Activated CD4-positive, CD25-positive, alpha-beta regulatory T cell treated with anti-CD3 and anti-CD28 coated beads, Interleukin-2, amount 50 U/mL, for 24 hours (primary cell): ENCODE results near the gene FAM156A.
A peak's percentile ranks its signal among the peaks of the same experiment; 100 is the strongest.
"Not testable (repeated sequence)": the region's sequence is repeated elsewhere in the genome, so short reads cannot be mapped to it uniquely, and the experiment has no call there.

Experiments used
- ATAC-seq, 2 donors: fragments of 150-1000 bp; cut with Tn5 transposase; one replicate each; pipeline ENCODE4 v1.10.0; 2021; ENCODE audit warnings: mild to moderate bottlenecking in 1 of 2, moderate library complexity in 1 of 2

FAM156A gene

GRCh38 chrX:52966993-52967738 is 8.8 kb upstream of the FAM156A start:
- not testable (repeated sequence) for ATAC-seq

- ATAC-seq, result peak; percentile 17 to 18
Measured at GRCh38 chrX:52958961-52959360, 643 bp upstream of the FAM156A start.

GRCh38 chrX:52949884-52950283 is 8.4 kb downstream of the FAM156A start:
- ATAC-seq, result not testable (repeated sequence)

- not testable (repeated sequence) for ATAC-seq
Measured at GRCh38 chrX:52949325-52949724, 9.0 kb downstream of the FAM156A start.

- not testable (repeated sequence) for ATAC-seq
Measured at GRCh38 chrX:52948265-52948664, 10.1 kb downstream of the FAM156A start.

- ATAC-seq, result not testable (repeated sequence)
Measured at GRCh38 chrX:52947501-52947900, 10.8 kb downstream of the FAM156A start.

GRCh38 chrX:52945838-52946494 is 12.4 kb downstream of the FAM156A start:
- not testable (repeated sequence) for ATAC-seq

- ATAC-seq, result not testable (repeated sequence)
Measured at GRCh38 chrX:52941728-52942127, 16.6 kb downstream of the FAM156A start.

- peak; percentile 38 to 69 for ATAC-seq
Measured at GRCh38 chrX:52940704-52941103, 17.6 kb downstream of the FAM156A start.

GRCh38 chrX:52935470-52935784 is 22.9 kb downstream of the FAM156A start:
- peak in 1 of 2 donors; percentile 4 for ATAC-seq

- ATAC-seq, result peak; percentile 94 to 95
Measured at GRCh38 chrX:52934704-52935469, 23.4 kb downstream of the FAM156A start.

- peak; percentile 3 to 7 for ATAC-seq
Measured at GRCh38 chrX:52933976-52934703, 24.2 kb downstream of the FAM156A start.

GRCh38 chrX:52933213-52933612 is 25.1 kb downstream of the FAM156A start:
- no peak for ATAC-seq

GRCh38 chrX:52930214-52930613 is 28.1 kb downstream of the FAM156A start:
- ATAC-seq, result not testable (repeated sequence)

- no peak for ATAC-seq
Measured at GRCh38 chrX:52923781-52924241, 34.5 kb downstream of the FAM156A start.

- peak; percentile 53 to 67 for ATAC-seq
Measured at GRCh38 chrX:52914704-52915103, 43.6 kb downstream of the FAM156A start.

GRCh38 chrX:52913681-52914080 is 44.6 kb downstream of the FAM156A start:
- not testable (repeated sequence) for ATAC-seq

- ATAC-seq, result not testable (repeated sequence)
Measured at GRCh38 chrX:52909313-52909969, 48.9 kb downstream of the FAM156A start.

- not testable (repeated sequence) for ATAC-seq
Measured at GRCh38 chrX:52907900-52908299, 50.4 kb downstream of the FAM156A start.

GRCh38 chrX:52907137-52907536 is 51.2 kb downstream of the FAM156A start:
- not testable (repeated sequence) for ATAC-seq

- ATAC-seq, result not testable (repeated sequence)
Measured at GRCh38 chrX:52906072-52906471, 52.2 kb downstream of the FAM156A start.

- not testable (repeated sequence) for ATAC-seq
Measured at GRCh38 chrX:52905531-52905930, 52.8 kb downstream of the FAM156A start.
